GM06990 (cell line): ENCODE measurements around the gene CSMD2.

Experiments
- DNase-seq: peaks from one replicate; pipeline ENCODE4 v3.0.0-alpha.2; 2011; ENCODE audit not compliant: insufficient read length; ENCODE audit errors: extremely low read depth
- H3K27me3 ChIP-seq: replicated peaks from 2 replicates; pipeline ENCODE4 v1.6.0; 2011; ENCODE audit warnings: low read length; ENCODE audit not compliant: control insufficient read depth, insufficient read depth
- H3K36me3 ChIP-seq: 2 replicates; pipeline ENCODE4 v1.5.1; 2011; ENCODE audit warnings: low read length; ENCODE audit not compliant: control insufficient read depth, insufficient read depth
- H3K4me3 ChIP-seq: replicated peaks from 2 replicates; pipeline ENCODE4 v1.5.1; 2011; ENCODE audit warnings: low read depth, mild to moderate bottlenecking, control low read depth, low read length
- CTCF ChIP-seq: IDR thresholded peaks from 2 replicates; pipeline ENCODE4 v1.5.1; 2011; ENCODE audit warnings: low read length, control low read depth, mild to moderate bottlenecking, inconsistent platforms; ENCODE audit not compliant: insufficient read depth, poor library complexity, severe bottlenecking

CSMD2 gene

GRCh38 chr1:34137411-34137810 lies 27.6 kb downstream of the CSMD2 start:
- TF ChIP-seq CTCF, result no peak
- Histone ChIP-seq H3K36me3 (no peaks in the 10 kb centered on the region), H3K4me3 (no peak overlapping the region), H3K27me3 (no peaks in the 10 kb centered on the region)
- DNase-seq, result no peak

GRCh38 chr1:34132161-34132420 lies 32.9 kb downstream of the CSMD2 start:
- no peak overlapping the region for H3K4me3 ChIP-seq
- no peak for TF ChIP-seq CTCF
- H3K36me3 ChIP-seq, result no peaks in the 10 kb centered on the region
- no peak for DNase-seq
- H3K27me3 ChIP-seq, result no peaks in the 10 kb centered on the region; the same call in 1 of the 2 replicates

- no peak overlapping the region for H3K4me3 ChIP-seq
- no peak for DNase-seq
- no peaks in the 10 kb centered on the region for H3K36me3 ChIP-seq
- TF ChIP-seq CTCF, result no peak
- H3K27me3 ChIP-seq, result no peaks in the 10 kb centered on the region; the same call in 1 of the 2 replicates
These were observed 33.5 kb downstream of the CSMD2 start for GRCh38 chr1:34131396-34132160.

GRCh38 chr1:34130306-34130705 lies 34.7 kb downstream of the CSMD2 start:
- H3K4me3 ChIP-seq, result no peak overlapping the region
- no peak for TF ChIP-seq CTCF
- no peak for DNase-seq

GRCh38 chr1:34129630-34130029 lies 35.4 kb downstream of the CSMD2 start:
- H3K27me3 ChIP-seq, result no peaks in the 10 kb centered on the region; the same call in 1 of the 2 replicates
- H3K36me3 ChIP-seq, result no peaks in the 10 kb centered on the region
- no peak for TF ChIP-seq CTCF
- no peak overlapping the region for H3K4me3 ChIP-seq
- no peak for DNase-seq

More at GRCh38 chr1:34130306-34130705, 34.7 kb downstream of the CSMD2 start:
- H3K27me3 ChIP-seq, result no peaks in the 10 kb centered on the region; the same call in 1 of the 2 replicates
- H3K36me3 ChIP-seq, result no peaks in the 10 kb centered on the region
